Fibroblast of lung (primary cell): ENCODE measurements around the gene ASB11.

Source experiments
- EZH2 ChIP-seq: IDR thresholded peaks from 2 replicates; pipeline ENCODE4 v1.5.1; 2012; ENCODE audit warnings: low read length, control low read depth, mild to moderate bottlenecking; ENCODE audit errors: missing control alignments
- TF ChIP-seq, protein P1 (sequence below), 2 donors: IDR thresholded peaks in 1 of 2; conservative IDR thresholded peaks in 1 of 2; 1 replicate in 1 of 2; 2 replicates in 1 of 2; pipeline ENCODE4 v1.5.1; 2011 to 2012; ENCODE audit warnings: low read length in 2 of 2, control low read depth in 1 of 2, inconsistent platforms in 1 of 2, low read depth in 1 of 2, mild to moderate bottlenecking in 1 of 2

- TF ChIP-seq, protein P1, sequence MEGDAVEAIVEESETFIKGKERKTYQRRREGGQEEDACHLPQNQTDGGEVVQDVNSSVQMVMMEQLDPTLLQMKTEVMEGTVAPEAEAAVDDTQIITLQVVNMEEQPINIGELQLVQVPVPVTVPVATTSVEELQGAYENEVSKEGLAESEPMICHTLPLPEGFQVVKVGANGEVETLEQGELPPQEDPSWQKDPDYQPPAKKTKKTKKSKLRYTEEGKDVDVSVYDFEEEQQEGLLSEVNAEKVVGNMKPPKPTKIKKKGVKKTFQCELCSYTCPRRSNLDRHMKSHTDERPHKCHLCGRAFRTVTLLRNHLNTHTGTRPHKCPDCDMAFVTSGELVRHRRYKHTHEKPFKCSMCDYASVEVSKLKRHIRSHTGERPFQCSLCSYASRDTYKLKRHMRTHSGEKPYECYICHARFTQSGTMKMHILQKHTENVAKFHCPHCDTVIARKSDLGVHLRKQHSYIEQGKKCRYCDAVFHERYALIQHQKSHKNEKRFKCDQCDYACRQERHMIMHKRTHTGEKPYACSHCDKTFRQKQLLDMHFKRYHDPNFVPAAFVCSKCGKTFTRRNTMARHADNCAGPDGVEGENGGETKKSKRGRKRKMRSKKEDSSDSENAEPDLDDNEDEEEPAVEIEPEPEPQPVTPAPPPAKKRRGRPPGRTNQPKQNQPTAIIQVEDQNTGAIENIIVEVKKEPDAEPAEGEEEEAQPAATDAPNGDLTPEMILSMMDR (conservative IDR thresholded peaks at IDR 0.05 in 1 of 2, IDR thresholded peaks at IDR 0.05 in 1 of 2; ENCODE audit: low read depth in 1 of 2, low read length in 2 of 2) = no peak
- TF ChIP-seq EZH2 = no peak
These were observed 71.0 kb downstream of the ASB11 start for GRCh38 chrX:15244421-15244820.
